ENCODE measurements around the gene VSIG4.

GRCh38 chrX:66005830-66006449, 33.9 kb downstream of the VSIG4 start:
- TF ChIP-seq, protein P1, sequence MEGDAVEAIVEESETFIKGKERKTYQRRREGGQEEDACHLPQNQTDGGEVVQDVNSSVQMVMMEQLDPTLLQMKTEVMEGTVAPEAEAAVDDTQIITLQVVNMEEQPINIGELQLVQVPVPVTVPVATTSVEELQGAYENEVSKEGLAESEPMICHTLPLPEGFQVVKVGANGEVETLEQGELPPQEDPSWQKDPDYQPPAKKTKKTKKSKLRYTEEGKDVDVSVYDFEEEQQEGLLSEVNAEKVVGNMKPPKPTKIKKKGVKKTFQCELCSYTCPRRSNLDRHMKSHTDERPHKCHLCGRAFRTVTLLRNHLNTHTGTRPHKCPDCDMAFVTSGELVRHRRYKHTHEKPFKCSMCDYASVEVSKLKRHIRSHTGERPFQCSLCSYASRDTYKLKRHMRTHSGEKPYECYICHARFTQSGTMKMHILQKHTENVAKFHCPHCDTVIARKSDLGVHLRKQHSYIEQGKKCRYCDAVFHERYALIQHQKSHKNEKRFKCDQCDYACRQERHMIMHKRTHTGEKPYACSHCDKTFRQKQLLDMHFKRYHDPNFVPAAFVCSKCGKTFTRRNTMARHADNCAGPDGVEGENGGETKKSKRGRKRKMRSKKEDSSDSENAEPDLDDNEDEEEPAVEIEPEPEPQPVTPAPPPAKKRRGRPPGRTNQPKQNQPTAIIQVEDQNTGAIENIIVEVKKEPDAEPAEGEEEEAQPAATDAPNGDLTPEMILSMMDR (IDR thresholded peaks at IDR 0.05) = no peak
- TF ChIP-seq POLR2A (IDR thresholded peaks at IDR 0.05) = no peak
